Hepatocyte (in vitro differentiated cells): ENCODE measurements around the gene PSMD8. TPM values are rescaled to one million over a fixed set of nuclear protein-coding genes. Genes with fewer than 3 reads are reported as not detected.

Experiments
- DNase-seq: peaks from one replicate; pipeline ENCODE4 v3.0.0-alpha.2; 2016; ENCODE audit warnings: low spot score
- H2AFZ ChIP-seq: fragments of 200-600 bp; sonication (generic); 2 replicates; pipeline ENCODE4 v1.6.0; 2016; ENCODE audit warnings: antibody characterized with exemption, mild to moderate bottlenecking
- H3K27ac ChIP-seq: fragments of 200-600 bp; sonication (generic); 2 replicates; pipeline ENCODE4 v1.5.1; 2016; ENCODE audit warnings: mild to moderate bottlenecking
- H3K27me3 ChIP-seq: fragments of 200-600 bp; sonication (generic); 2 replicates; pipeline ENCODE4 v1.6.1; 2016
- H3K36me3 ChIP-seq: fragments of 200-600 bp; sonication (generic); replicated peaks from 2 replicates; pipeline ENCODE4 v1.5.1; 2016; ENCODE audit warnings: low read depth; ENCODE audit not compliant: insufficient read depth
- H3K4me1 ChIP-seq: fragments of 200-600 bp; sonication (generic); 2 replicates; pipeline ENCODE4 v1.5.1; 2016; ENCODE audit warnings: mild to moderate bottlenecking, moderate library complexity; ENCODE audit not compliant: insufficient read depth
- H3K4me2 ChIP-seq: fragments of 200-600 bp; sonication (generic); 2 replicates; pipeline ENCODE4 v1.6.0; 2016
- H3K4me3 ChIP-seq: fragments of 200-600 bp; sonication (generic); 2 replicates; pipeline ENCODE4 v1.5.1; 2016; ENCODE audit warnings: mild to moderate bottlenecking
- H3K79me2 ChIP-seq: fragments of 200-600 bp; sonication (generic); 2 replicates; pipeline ENCODE4 v1.6.0; 2017; ENCODE audit warnings: mild to moderate bottlenecking
- H3K9me2 ChIP-seq: fragments of 200-600 bp; sonication (generic); replicated peaks from 2 replicates; pipeline ENCODE4 v1.6.0; 2017; ENCODE audit warnings: mild to moderate bottlenecking; ENCODE audit not compliant: insufficient read depth
- H3K9me3 ChIP-seq: fragments of 200-600 bp; sonication (generic); 2 replicates; pipeline ENCODE4 v1.5.1; 2016; ENCODE audit warnings: low read depth, mild to moderate bottlenecking
- H4K20me1 ChIP-seq: fragments of 200-600 bp; sonication (generic); 2 replicates; pipeline ENCODE4 v1.6.0; 2016; ENCODE audit warnings: mild to moderate bottlenecking; ENCODE audit not compliant: insufficient read depth, poor library complexity, severe bottlenecking
- EZH2 ChIP-seq: fragments of 200-600 bp; sonication (generic); IDR thresholded peaks from 2 replicates; pipeline ENCODE4 v1.6.1; 2016; ENCODE audit warnings: antibody characterized with exemption, mild to moderate bottlenecking, borderline replicate concordance
- EZH2phosphoT487 ChIP-seq: fragments of 200-600 bp; sonication (generic); IDR thresholded peaks from one replicate; pipeline ENCODE4 v1.6.1; 2018; ENCODE audit warnings: antibody characterized with exemption, mild to moderate bottlenecking, low read depth, moderate library complexity; ENCODE audit not compliant: unreplicated experiment, severe bottlenecking
- WGBS: methylation state at CpG from one replicate; pipeline ENCODE4 v1.1.6; 2016; ENCODE audit warnings: low lambda C conversion rate; ENCODE audit errors: missing lambda C conversion rate; 5-methylcytosine and 5-hydroxymethylcytosine counted together
- polyA plus RNA-seq: library from polyadenylated mRNA; unstranded; fragments of >200 nt; fragmentation: Nextera tagmentation; extraction: Ambion mirVana; gene quantifications from 2 replicates; pipeline ENCODE4 v1.2.1, GENCODE V29; 2016
- total RNA-seq: library from RNA; depleted of rRNA; stranded (reverse); fragments of >200 nt; gene quantifications from 2 replicates; pipeline ENCODE4 v1.2.3, GENCODE V29; 2014
- TF ChIP-seq, protein P1 (sequence below): fragments of 200-600 bp; sonication (generic); IDR thresholded peaks from 2 replicates; pipeline ENCODE4 v1.5.1; 2016; ENCODE audit warnings: antibody characterized with exemption, mild to moderate bottlenecking; ENCODE audit not compliant: poor library complexity

PSMD8 gene
- total and polyA plus RNA-seq, 2 experiments from 2014 or later, result 250 to 278 TPM

GRCh38 chr19:38430931-38431330 lies 56.6 kb downstream of the PSMD8 start:
- no peak overlapping the region for H3K4me3 ChIP-seq
- TF ChIP-seq, protein P1, sequence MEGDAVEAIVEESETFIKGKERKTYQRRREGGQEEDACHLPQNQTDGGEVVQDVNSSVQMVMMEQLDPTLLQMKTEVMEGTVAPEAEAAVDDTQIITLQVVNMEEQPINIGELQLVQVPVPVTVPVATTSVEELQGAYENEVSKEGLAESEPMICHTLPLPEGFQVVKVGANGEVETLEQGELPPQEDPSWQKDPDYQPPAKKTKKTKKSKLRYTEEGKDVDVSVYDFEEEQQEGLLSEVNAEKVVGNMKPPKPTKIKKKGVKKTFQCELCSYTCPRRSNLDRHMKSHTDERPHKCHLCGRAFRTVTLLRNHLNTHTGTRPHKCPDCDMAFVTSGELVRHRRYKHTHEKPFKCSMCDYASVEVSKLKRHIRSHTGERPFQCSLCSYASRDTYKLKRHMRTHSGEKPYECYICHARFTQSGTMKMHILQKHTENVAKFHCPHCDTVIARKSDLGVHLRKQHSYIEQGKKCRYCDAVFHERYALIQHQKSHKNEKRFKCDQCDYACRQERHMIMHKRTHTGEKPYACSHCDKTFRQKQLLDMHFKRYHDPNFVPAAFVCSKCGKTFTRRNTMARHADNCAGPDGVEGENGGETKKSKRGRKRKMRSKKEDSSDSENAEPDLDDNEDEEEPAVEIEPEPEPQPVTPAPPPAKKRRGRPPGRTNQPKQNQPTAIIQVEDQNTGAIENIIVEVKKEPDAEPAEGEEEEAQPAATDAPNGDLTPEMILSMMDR, result no peak
- TF ChIP-seq EZH2, result no peak
- TF ChIP-seq EZH2phosphoT487, result no peak
- H3K9me3 ChIP-seq, result no peaks in the 10 kb centered on the region
- H3K9me2 ChIP-seq, result no peaks in the 10 kb centered on the region
- H3K4me1 ChIP-seq, result no peaks in the 10 kb centered on the region
- H3K79me2 ChIP-seq, result no peaks in the 10 kb centered on the region
- H3K36me3 ChIP-seq, result no peaks in the 10 kb centered on the region
- 90% methylated on average over 7 of the region's 7 CpGs for WGBS
- H3K27ac ChIP-seq, result no peak overlapping the region
- no peaks in the 10 kb centered on the region for H4K20me1 ChIP-seq
- no peak overlapping the region for H2AFZ ChIP-seq
- DNase-seq, result no peak
- no peak overlapping the region for H3K4me2 ChIP-seq
- H3K27me3 ChIP-seq, result peaks cover 16% of the 10 kb centered on the region

DNA sequence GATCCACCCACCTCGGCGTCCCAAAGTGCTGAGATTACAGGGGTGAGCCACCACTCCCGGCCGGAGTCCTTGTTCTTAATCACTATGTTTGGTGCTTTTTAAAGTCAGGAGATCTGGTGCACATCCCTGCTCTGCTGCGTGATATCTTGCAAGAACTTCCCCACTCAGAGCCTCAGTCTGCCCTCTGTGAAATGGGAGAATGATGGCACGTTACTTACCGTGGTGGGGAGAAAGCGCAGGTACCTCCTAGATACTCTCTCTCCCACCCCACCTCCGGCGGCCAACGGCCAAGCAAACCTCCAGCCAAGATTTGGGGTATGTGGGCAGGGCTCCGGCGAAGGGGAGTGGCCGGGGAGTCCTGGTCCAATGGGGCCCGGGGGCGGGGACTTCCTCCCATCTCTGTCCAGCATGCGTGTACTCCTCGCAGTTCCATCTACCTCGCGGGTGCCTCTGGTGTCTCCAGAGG lies 58.9 kb downstream of the PSMD8 start, which contains the start of gene RYR1:
RYR1 (plus strand) TSS at position 424 of the 466 bp plus-strand sequence. CDS start 139 bp downstream, outside the sequence.
- Histone ChIP-seq H3K4me2 (peak within 1 kb of the TSS; percentile 57), H3K4me3 (no peak within 1 kb of the TSS), H3K27ac (no peak within 1 kb of the TSS), H3K27me3 (peaks cover 16% of the 10 kb centered on the region), H3K79me2 (no peaks in the 10 kb centered on the region), H3K9me2 (no peaks in the 10 kb centered on the region), H2AFZ (no peak within 1 kb of the TSS), H3K36me3 (no peaks in the 10 kb centered on the region), H3K4me1 (no peaks in the 10 kb centered on the region), H3K9me3 (no peaks in the 10 kb centered on the region), H4K20me1 (no peaks in the 10 kb centered on the region)
- 26% methylated on average over 13 of the region's 20 CpGs for WGBS
- DNase-seq, result peak; percentile 50
- no peak for TF ChIP-seq EZH2phosphoT487
- no peak for TF ChIP-seq EZH2
- TF ChIP-seq, protein P1, result no peak

Other genes with a start within 250 kb of the PSMD8 start
- 1.2 and 2.1 TPM in 2 replicates for gene DPF1, start 150.3 kb upstream of the PSMD8 start, total RNA-seq
- 2.0 and 2.7 TPM in 2 replicates for gene DPF1, start 150.3 kb upstream of the PSMD8 start, polyA plus RNA-seq
- 13.0 and 15.1 TPM in 2 replicates for gene PPP1R14A, start 118.2 kb upstream of the PSMD8 start, total RNA-seq
- 50.5 and 56.9 TPM in 2 replicates for gene PPP1R14A, start 118.2 kb upstream of the PSMD8 start, polyA plus RNA-seq
- 508 and 590 TPM in 2 replicates for gene SPINT2, start 110.0 kb upstream of the PSMD8 start, total RNA-seq
- gene SPINT2, start 110.0 kb upstream of the PSMD8 start, polyA plus RNA-seq, result 834 and 885 TPM in 2 replicates
- 126 and 153 TPM in 2 replicates for gene C19orf33, start 70.3 kb upstream of the PSMD8 start, total RNA-seq
- gene C19orf33, start 70.3 kb upstream of the PSMD8 start, polyA plus RNA-seq, result 118 and 123 TPM in 2 replicates
- gene YIF1B, start 58.6 kb upstream of the PSMD8 start, total RNA-seq, result 50.0 and 54.9 TPM in 2 replicates
- gene YIF1B, start 58.6 kb upstream of the PSMD8 start, polyA plus RNA-seq, result 101 and 105 TPM in 2 replicates
- gene KCNK6, start 54.7 kb upstream of the PSMD8 start, total RNA-seq, result 7.1 and 9.0 TPM in 2 replicates
- gene KCNK6, start 54.7 kb upstream of the PSMD8 start, polyA plus RNA-seq, result 16.0 and 21.5 TPM in 2 replicates
- gene CATSPERG, start 38.7 kb upstream of the PSMD8 start, total RNA-seq, result 14.5 and 19.1 TPM in 2 replicates
- 26.1 and 38.0 TPM in 2 replicates for gene CATSPERG, start 38.7 kb upstream of the PSMD8 start, polyA plus RNA-seq
- gene GGN, start 13.5 kb downstream of the PSMD8 start, total RNA-seq, result 0.12 and 0.60 TPM in 2 replicates
- gene GGN, start 13.5 kb downstream of the PSMD8 start, polyA plus RNA-seq, result 1.1 and 1.6 TPM in 2 replicates
- gene SPRED3, start 14.1 kb downstream of the PSMD8 start, total RNA-seq, result 0.68 and 4.0 TPM in 2 replicates
- gene SPRED3, start 14.1 kb downstream of the PSMD8 start, polyA plus RNA-seq, result 2.3 and 3.9 TPM in 2 replicates
- gene FAM98C, start 28.5 kb downstream of the PSMD8 start, total RNA-seq, result 9.9 and 17.3 TPM in 2 replicates
- 20.2 and 27.7 TPM in 2 replicates for gene FAM98C, start 28.5 kb downstream of the PSMD8 start, polyA plus RNA-seq
- gene RASGRP4, start 51.6 kb downstream of the PSMD8 start, total RNA-seq, result 0.07 and 0.36 TPM in 2 replicates
- gene RASGRP4, start 51.6 kb downstream of the PSMD8 start, polyA plus RNA-seq, result 0.44 TPM in 1 of 2 replicates, not detected in the other
- 0.04 and 0.07 TPM in 2 replicates for gene RYR1, start 59.1 kb downstream of the PSMD8 start, total RNA-seq
- gene RYR1, start 59.1 kb downstream of the PSMD8 start, polyA plus RNA-seq, result 0.21 and 0.39 TPM in 2 replicates
- gene MAP4K1, start 243.4 kb downstream of the PSMD8 start, total RNA-seq, result 0.57 and 0.96 TPM in 2 replicates
- gene MAP4K1, start 243.4 kb downstream of the PSMD8 start, polyA plus RNA-seq, result 2.6 and 4.5 TPM in 2 replicates
- 309 and 354 TPM in 2 replicates for gene EIF3K, start 244.6 kb downstream of the PSMD8 start, total RNA-seq
- gene EIF3K, start 244.6 kb downstream of the PSMD8 start, polyA plus RNA-seq, result 170 and 171 TPM in 2 replicates